ENCODE measurements around the gene PPIE. TPM values are rescaled to one million over a fixed set of nuclear protein-coding genes. Genes with fewer than 3 reads are reported as not detected.

The PPIE gene
- polyA plus RNA-seq, 1 of the 3 experiments (the other 2 are of a cell fraction): 78.4 TPM

- POLR2A ChIA-PET: no interaction called here
- Histone ChIP-seq H3F3A (replicated peaks; ENCODE audit: insufficient read depth) (peaks cover 4% of the 10 kb centered on the region), H3K27me3 (ENCODE audit: insufficient read depth) (no peaks in the 10 kb centered on the region), H3K4me2 (no peak overlapping the region), H4K20me1 (ENCODE audit: insufficient read depth) (no peaks in the 10 kb centered on the region), H3K9me2 (no peaks in the 10 kb centered on the region), H3K9me3 (no peaks in the 10 kb centered on the region), H2AFZ (ENCODE audit: low read depth) (no peak overlapping the region), H3K79me2 (ENCODE audit: insufficient read depth) (no peaks in the 10 kb centered on the region), H3K27ac (ENCODE audit: low read depth in 2 of 2, low read length in 1 of 2) (no peak overlapping the region; a peak in 1 of 4 replicates), H3K4me1 (ENCODE audit: control insufficient read depth in 1 of 2, insufficient read depth in 2 of 2, low read depth in 1 of 2, low read length in 1 of 2) (no peaks in the 10 kb centered on the region; a peak in 1 of 4 replicates), H3K36me3 (replicated peaks in 1 of 2; ENCODE audit: control insufficient read depth in 1 of 2, insufficient read depth in 2 of 2, low read length in 1 of 2) (peaks cover 21 to 38% of the 10 kb centered on the region in 2 experiments), H3K4me3 (ENCODE audit: low read depth in 2 of 2, low read length in 1 of 2) (no peak overlapping the region), H3K9ac (no peak overlapping the region)
- CTCF ChIA-PET: no interaction called here
- WGBS (ENCODE audit: low lambda C conversion rate): 98% methylated on average over 8 of the region's 16 CpGs
- no peak for DNase-seq
- TF ChIP-seq SIN3A (IDR thresholded peaks at IDR 0.05; ENCODE audit: borderline replicate concordance, low read depth, low read length) (no peak), YY1 (IDR thresholded peaks at IDR 0.05; ENCODE audit: low read depth) (no peak), MAX (IDR thresholded peaks at IDR 0.05; ENCODE audit: low read depth) (no peak)
These were observed 20.1 kb downstream of the PPIE start for GRCh38 chr1:39758556-39759435.

- H3K4me1 ChIP-seq (ENCODE audit: control insufficient read depth in 1 of 2, insufficient read depth in 2 of 2, low read depth in 1 of 2, low read length in 1 of 2): no peaks in the 10 kb centered on the region; a peak in 1 of 4 replicates
- no peaks in the 10 kb centered on the region for H3K9me2 ChIP-seq
- POLR2A ChIA-PET: no interaction called here
These were observed 20.7 kb downstream of the PPIE start for GRCh38 chr1:39759436-39759726.

More at GRCh38 chr1:39759436-39759726, 20.7 kb downstream of the PPIE start:
- H3K36me3 ChIP-seq (replicated peaks in 1 of 2; ENCODE audit: control insufficient read depth in 1 of 2, insufficient read depth in 2 of 2, low read length in 1 of 2): peaks cover 16 to 32% of the 10 kb centered on the region in 2 experiments
- H3K27ac ChIP-seq (ENCODE audit: low read depth in 2 of 2, low read length in 1 of 2): no peak overlapping the region
- CTCF ChIA-PET: no interaction called here
- no peak for DNase-seq
- H4K20me1 ChIP-seq (ENCODE audit: insufficient read depth): no peaks in the 10 kb centered on the region
- no peak overlapping the region for H3K4me3 ChIP-seq (ENCODE audit: low read depth in 2 of 2, low read length in 1 of 2)
- no peak overlapping the region for H2AFZ ChIP-seq (ENCODE audit: low read depth)
- H3K79me2 ChIP-seq (ENCODE audit: insufficient read depth): no peaks in the 10 kb centered on the region
- no peaks in the 10 kb centered on the region for H3K27me3 ChIP-seq (ENCODE audit: insufficient read depth)
- no peaks in the 10 kb centered on the region for H3K9me3 ChIP-seq
- H3K4me2 ChIP-seq: no peak overlapping the region
- H3F3A ChIP-seq (replicated peaks; ENCODE audit: insufficient read depth): peaks cover 4% of the 10 kb centered on the region
- no peak for TF ChIP-seq GABPA (IDR thresholded peaks at IDR 0.05; ENCODE audit: low read depth)
- TF ChIP-seq TCF12 (IDR thresholded peaks at IDR 0.05): no peak
- no peak for TF ChIP-seq FOXJ3 (CRISPR knock-in tag; IDR thresholded peaks at IDR 0.05)
- no peak for TF ChIP-seq REST (IDR thresholded peaks at IDR 0.05; ENCODE audit: low read depth, low read length)
- TF ChIP-seq TAF1 (IDR thresholded peaks at IDR 0.05; ENCODE audit: borderline replicate concordance, low read depth, low read length): no peak
- no peak for TF ChIP-seq MAX (IDR thresholded peaks at IDR 0.05; ENCODE audit: low read depth)
- no peak for TF ChIP-seq NRF1 (IDR thresholded peaks at IDR 0.05; ENCODE audit: low read depth, low read length)
- no peak for TF ChIP-seq FOXM1 (IDR thresholded peaks at IDR 0.05; ENCODE audit: low read depth)
- TF ChIP-seq IRF3 (IDR thresholded peaks at IDR 0.05; ENCODE audit: low read depth, low read length): no peak
- TF ChIP-seq FOSL2 (IDR thresholded peaks at IDR 0.05; ENCODE audit: borderline replicate concordance, low read depth): no peak
- TF ChIP-seq EZH2phosphoT487 (IDR thresholded peaks at IDR 0.05; ENCODE audit: borderline replicate concordance, low read depth): no peak
- H3K9ac ChIP-seq: no peak overlapping the region

All from SK-N-SH (cell line).